AML-193 (cell line): Measurements from ENCODE around the gene EEF1G.

Source experiments
- DNase-seq, 2 experiments: peaks; one replicate each; lab custom pipeline; 2025; lab: John Stamatoyannopoulos, UW

EEF1G gene

GRCh38 chr11:62539238-62539925, 34.3 kb downstream of the EEF1G start:
- no peak for DNase-seq

- DNase-seq, result no peak
These were observed 35.0 kb downstream of the EEF1G start for GRCh38 chr11:62538470-62539237.

- no peak for DNase-seq
These were observed 37.3 kb downstream of the EEF1G start for GRCh38 chr11:62536301-62536957.

GRCh38 chr11:62535802-62536201, 37.9 kb downstream of the EEF1G start:
- DNase-seq, result no peak

- DNase-seq, result no peak
These were observed 38.7 kb downstream of the EEF1G start for GRCh38 chr11:62534779-62535545.

- DNase-seq, result no peak
These were observed 41.6 kb downstream of the EEF1G start for GRCh38 chr11:62532096-62532495.

GRCh38 chr11:62516736-62517371, 56.8 kb downstream of the EEF1G start:
- no peak for DNase-seq

GRCh38 chr11:62514151-62514550, 59.5 kb downstream of the EEF1G start:
- DNase-seq, result no peak

GRCh38 chr11:62513626-62514025, 60.1 kb downstream of the EEF1G start:
- DNase-seq, result no peak

GRCh38 chr11:62512961-62513360, 60.7 kb downstream of the EEF1G start:
- DNase-seq, result no peak
